DND-41 (cell line): Measurements from ENCODE around the gene NAA35.
A peak's percentile ranks its signal among the peaks of the same experiment; 100 is the strongest.
"Not testable (repeated sequence)": the region's sequence is repeated elsewhere in the genome, so short reads cannot be mapped to it uniquely, and the experiment has no call there.

Source experiments
- ATAC-seq: fragments of 200-7000 bp; cut with Tn5 transposase; 3 replicates; pipeline ENCODE4 v1.9.1; 2021; ENCODE audit warnings: low read depth; ENCODE audit not compliant: insufficient read depth
- DNase-seq: peaks from one replicate; pipeline ENCODE4 v3.0.0-alpha.2; 2020
- H2AFZ ChIP-seq: 2 replicates; pipeline ENCODE4 v1.6.0; 2012; ENCODE audit warnings: low read depth, low read length
- H3K27ac ChIP-seq: 2 replicates; pipeline ENCODE4 v1.5.1; 2012; ENCODE audit warnings: low read length, inconsistent platforms
- H3K27me3 ChIP-seq: fragments of 200-600 bp; sonication (generic); 2 replicates; pipeline ENCODE4 v1.6.0; 2012; ENCODE audit warnings: low read length, mild to moderate bottlenecking, inconsistent platforms; ENCODE audit not compliant: insufficient read depth, poor library complexity
- H3K36me3 ChIP-seq: 2 replicates; pipeline ENCODE4 v1.5.1; 2012; ENCODE audit warnings: low read length, inconsistent platforms; ENCODE audit not compliant: insufficient read depth
- H3K4me1 ChIP-seq: 2 replicates; pipeline ENCODE4 v1.5.1; 2012; ENCODE audit warnings: mild to moderate bottlenecking, low read length; ENCODE audit not compliant: insufficient read depth
- H3K4me2 ChIP-seq: 2 replicates; pipeline ENCODE4 v1.6.0; 2012; ENCODE audit warnings: mild to moderate bottlenecking, moderate library complexity, low read length, inconsistent platforms; ENCODE audit not compliant: insufficient read depth
- H3K4me3 ChIP-seq, 2 experiments: fragments of 200-600 bp in 1 of 2; shearing (Covaris generic) in 1 of 2; 2 replicates each; pipeline ENCODE4 v1.5.1; 2012 to 2016; ENCODE audit warnings: inconsistent platforms in 2 of 2, low read length in 2 of 2, mild to moderate bottlenecking in 2 of 2, low read depth in 1 of 2, moderate library complexity in 1 of 2
- H3K79me2 ChIP-seq: 2 replicates; pipeline ENCODE4 v1.6.0; 2012; ENCODE audit warnings: low read length, inconsistent platforms; ENCODE audit not compliant: insufficient read depth
- H3K9ac ChIP-seq: 2 replicates; pipeline ENCODE4 v1.6.0; 2012; ENCODE audit warnings: low read depth, mild to moderate bottlenecking, inconsistent platforms, low read length, moderate library complexity
- H3K9me3 ChIP-seq: 2 replicates; pipeline ENCODE4 v1.5.1; 2012; ENCODE audit warnings: low read length, moderate library complexity, mild to moderate bottlenecking, inconsistent platforms; ENCODE audit not compliant: insufficient read depth, severe bottlenecking
- H4K20me1 ChIP-seq: 2 replicates; pipeline ENCODE4 v1.6.0; 2012; ENCODE audit warnings: low read length; ENCODE audit not compliant: insufficient read depth
- EZH2 ChIP-seq: IDR thresholded peaks from 3 replicates; pipeline ENCODE4 v1.6.1; 2012; ENCODE audit warnings: borderline replicate concordance, low read depth, mild to moderate bottlenecking, moderate library complexity, low read length, inconsistent platforms; ENCODE audit not compliant: severe bottlenecking
- TF ChIP-seq, protein P1 (sequence below): IDR thresholded peaks from 2 replicates; pipeline ENCODE4 v1.5.1; 2012; ENCODE audit warnings: borderline replicate concordance, low read length, moderate library complexity, mild to moderate bottlenecking; ENCODE audit not compliant: poor library complexity, severe bottlenecking; ENCODE audit errors: extremely low read depth

NAA35 gene

GRCh38 chr9:85931495-85931894 lies 9.5 kb upstream of the NAA35 start:
- Histone ChIP-seq H4K20me1 (no peaks in the 10 kb centered on the region), H3K4me1 (no peaks in the 10 kb centered on the region), H3K27ac (no peak overlapping the region), H3K27me3 (no peaks in the 10 kb centered on the region), H3K9me3 (no peaks in the 10 kb centered on the region), H3K36me3 (no peaks in the 10 kb centered on the region), H3K9ac (no peak overlapping the region), H3K79me2 (no peaks in the 10 kb centered on the region), H3K4me3 (no peak overlapping the region), H3K4me2 (no peak overlapping the region), H2AFZ (no peak overlapping the region)
- TF ChIP-seq EZH2: no peak
- TF ChIP-seq, protein P1, sequence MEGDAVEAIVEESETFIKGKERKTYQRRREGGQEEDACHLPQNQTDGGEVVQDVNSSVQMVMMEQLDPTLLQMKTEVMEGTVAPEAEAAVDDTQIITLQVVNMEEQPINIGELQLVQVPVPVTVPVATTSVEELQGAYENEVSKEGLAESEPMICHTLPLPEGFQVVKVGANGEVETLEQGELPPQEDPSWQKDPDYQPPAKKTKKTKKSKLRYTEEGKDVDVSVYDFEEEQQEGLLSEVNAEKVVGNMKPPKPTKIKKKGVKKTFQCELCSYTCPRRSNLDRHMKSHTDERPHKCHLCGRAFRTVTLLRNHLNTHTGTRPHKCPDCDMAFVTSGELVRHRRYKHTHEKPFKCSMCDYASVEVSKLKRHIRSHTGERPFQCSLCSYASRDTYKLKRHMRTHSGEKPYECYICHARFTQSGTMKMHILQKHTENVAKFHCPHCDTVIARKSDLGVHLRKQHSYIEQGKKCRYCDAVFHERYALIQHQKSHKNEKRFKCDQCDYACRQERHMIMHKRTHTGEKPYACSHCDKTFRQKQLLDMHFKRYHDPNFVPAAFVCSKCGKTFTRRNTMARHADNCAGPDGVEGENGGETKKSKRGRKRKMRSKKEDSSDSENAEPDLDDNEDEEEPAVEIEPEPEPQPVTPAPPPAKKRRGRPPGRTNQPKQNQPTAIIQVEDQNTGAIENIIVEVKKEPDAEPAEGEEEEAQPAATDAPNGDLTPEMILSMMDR: no peak
- no peak for ATAC-seq
- no peak for DNase-seq

DNA sequence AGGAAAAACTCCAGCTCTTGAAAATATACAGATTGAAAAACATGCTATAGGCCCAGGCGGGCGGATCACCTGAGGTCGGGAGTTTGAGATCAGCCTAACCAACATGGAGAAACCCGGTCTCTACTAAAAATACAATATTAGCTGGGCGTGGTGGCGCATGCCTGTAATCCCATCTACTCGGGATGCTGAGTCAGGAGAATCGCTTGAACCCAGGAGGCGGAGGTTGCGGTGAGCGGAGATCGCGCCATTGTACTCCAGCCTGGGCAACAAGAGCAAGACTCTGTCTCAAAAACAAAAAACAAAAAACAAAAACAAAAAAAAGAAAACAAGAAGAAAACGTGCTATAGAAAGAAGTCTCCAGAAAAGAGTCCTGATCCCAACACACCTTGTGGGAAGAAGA lies 5.0 kb upstream of the NAA35 start:
- H3K4me1 ChIP-seq: peaks cover 11% of the 10 kb centered on the region
- not testable (repeated sequence) for H3K4me2 ChIP-seq, H3K27ac ChIP-seq, H3K4me3 ChIP-seq, H4K20me1 ChIP-seq, ATAC-seq, H3K79me2 ChIP-seq, H3K36me3 ChIP-seq, H2AFZ ChIP-seq, H3K9me3 ChIP-seq, DNase-seq, H3K9ac ChIP-seq, H3K27me3 ChIP-seq

GRCh38 chr9:85940275-85940831 lies 593 bp upstream of the NAA35 start:
- H3K4me2 ChIP-seq: peak overlapping the region; percentile 81
- peak overlapping the region; percentile 86 for H3K27ac ChIP-seq
- DNase-seq: no peak
- H3K4me3 ChIP-seq: peak overlapping the region; percentile 27 to 90; a peak in 3 of 4 replicates
- ATAC-seq: no peak
- H3K79me2 ChIP-seq: peaks cover 48% of the 10 kb centered on the region
- peak overlapping the region; percentile 75 for H2AFZ ChIP-seq
- H3K36me3 ChIP-seq: peaks cover 25% of the 10 kb centered on the region
- no peaks in the 10 kb centered on the region; the same call in 1 of the 2 replicates for H4K20me1 ChIP-seq
- H3K27me3 ChIP-seq: no peaks in the 10 kb centered on the region
- TF ChIP-seq, protein P1: no peak
- no peak for TF ChIP-seq EZH2
- H3K9ac ChIP-seq: peak overlapping the region; percentile 57
- no peaks in the 10 kb centered on the region for H3K9me3 ChIP-seq
- H3K4me1 ChIP-seq: peaks cover 45% of the 10 kb centered on the region

GRCh38 chr9:85941622-85941940 lies 635 bp downstream of the NAA35 start:
- H3K27me3 ChIP-seq: no peaks in the 10 kb centered on the region
- no peaks in the 10 kb centered on the region for H3K9me3 ChIP-seq
- H3K4me1 ChIP-seq: peaks cover 45% of the 10 kb centered on the region
- peaks cover 32% of the 10 kb centered on the region for H3K36me3 ChIP-seq
- ATAC-seq (no peak), DNase-seq (no peak)
- peak overlapping the region; percentile 85 for H3K9ac ChIP-seq
- peak overlapping the region; percentile 86 to 90 for H3K4me3 ChIP-seq
- H2AFZ ChIP-seq: peak overlapping the region; percentile 80
- H3K4me2 ChIP-seq: peak overlapping the region; percentile 74
- H3K27ac ChIP-seq: peak overlapping the region; percentile 68
- H4K20me1 ChIP-seq: peaks cover 3% of the 10 kb centered on the region; the same call in 1 of the 2 replicates
- peaks cover 59% of the 10 kb centered on the region for H3K79me2 ChIP-seq
- TF ChIP-seq EZH2: no peak
